ENCODE data around the gene BCAS1. TPM values are rescaled to one million over a fixed set of nuclear protein-coding genes. Genes with fewer than 3 reads are reported as not detected.

Gene BCAS1
- total RNA-seq, 1 donor = under 0.01 TPM

DNA sequence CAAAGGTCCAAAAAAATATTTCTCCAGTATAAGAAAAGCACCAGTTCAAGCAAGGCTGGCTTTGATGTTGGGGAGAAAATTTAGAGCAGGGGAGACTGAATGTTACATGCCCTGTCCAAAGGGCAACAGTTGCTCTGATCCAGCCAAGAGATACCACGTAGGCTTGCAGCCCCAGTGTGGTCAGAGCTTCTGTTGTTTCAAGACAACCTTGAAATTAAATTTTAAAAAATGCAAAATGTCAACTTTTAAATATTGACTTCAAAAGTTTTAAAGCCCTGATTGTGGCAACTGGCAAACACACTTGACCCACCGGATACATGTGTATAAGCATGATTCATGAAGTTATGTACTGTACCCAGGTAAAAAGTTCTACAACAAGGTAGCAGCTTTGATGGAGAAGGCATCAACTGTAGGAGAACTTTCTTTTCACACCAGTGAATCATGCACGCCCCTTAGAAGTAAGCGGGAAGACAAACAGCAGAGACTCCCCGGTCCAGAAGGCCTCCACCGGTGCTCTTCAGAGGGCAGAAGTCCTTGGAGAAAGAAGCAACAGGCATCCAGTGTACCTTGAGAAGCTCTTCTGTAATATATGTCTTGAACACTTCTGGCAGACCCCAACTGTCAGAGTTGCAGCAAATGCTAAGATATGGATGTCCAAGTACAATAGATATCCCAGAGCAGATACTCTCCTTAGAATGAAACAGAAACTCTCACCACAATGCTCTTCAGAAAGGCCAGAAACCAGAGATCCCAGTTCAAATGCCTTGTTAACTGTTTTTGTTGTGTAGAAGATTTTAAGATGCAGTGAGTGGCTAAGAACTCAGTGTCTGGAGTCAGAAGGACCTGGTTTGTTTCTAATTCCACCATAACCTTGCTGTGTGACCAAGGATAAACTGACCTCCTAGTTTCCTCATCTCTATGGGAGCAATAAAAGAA, 115.4 kb downstream of the BCAS1 start:
- TF ChIP-seq CTCF (IDR thresholded peaks at IDR 0.05; ENCODE audit: insufficient read depth, low read depth, low read length) = no peak
- DNase-seq (ENCODE audit: low read depth) = no peak
- H3K4me3 ChIP-seq (ENCODE audit: low read depth, low read length) = no peak overlapping the region

DNA sequence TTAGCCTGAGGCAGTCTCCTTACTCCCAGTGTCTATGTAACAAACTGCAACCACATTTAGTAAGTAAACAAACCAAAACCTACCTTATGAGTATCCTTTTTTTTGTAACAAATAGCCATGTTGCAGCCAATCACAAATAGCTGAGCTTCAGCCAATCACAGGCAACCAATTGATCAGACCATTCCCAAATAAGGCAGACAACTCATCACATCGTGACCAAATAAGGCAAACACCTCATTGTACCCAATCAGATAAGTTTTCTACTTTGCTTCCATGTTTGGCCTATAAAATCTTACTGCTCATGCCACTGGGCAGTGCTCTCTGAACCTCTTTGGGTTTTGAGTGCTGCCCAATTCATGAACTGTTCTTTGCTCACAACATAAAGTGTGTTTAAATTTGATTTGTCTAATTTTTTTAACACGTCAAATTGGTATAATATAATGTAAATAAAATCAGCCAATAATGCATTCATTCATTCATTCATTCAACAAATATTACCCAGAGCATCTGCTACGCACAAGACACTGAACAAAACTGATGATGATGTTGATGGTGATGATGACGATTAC, 117.8 kb downstream of the BCAS1 start:
- no peak for DNase-seq (ENCODE audit: low read depth)
- TF ChIP-seq CTCF (IDR thresholded peaks at IDR 0.05; ENCODE audit: insufficient read depth, low read depth, low read length) = no peak
- no peak overlapping the region for H3K4me3 ChIP-seq (ENCODE audit: low read depth, low read length)

GRCh38 chr20:53950578-53950977, 119.8 kb downstream of the BCAS1 start:
- DNase-seq (ENCODE audit: low read depth) = no peak
- no peak overlapping the region for H3K4me3 ChIP-seq (ENCODE audit: low read depth, low read length)
- TF ChIP-seq CTCF (IDR thresholded peaks at IDR 0.05; ENCODE audit: insufficient read depth, low read depth, low read length) = no peak

DNA sequence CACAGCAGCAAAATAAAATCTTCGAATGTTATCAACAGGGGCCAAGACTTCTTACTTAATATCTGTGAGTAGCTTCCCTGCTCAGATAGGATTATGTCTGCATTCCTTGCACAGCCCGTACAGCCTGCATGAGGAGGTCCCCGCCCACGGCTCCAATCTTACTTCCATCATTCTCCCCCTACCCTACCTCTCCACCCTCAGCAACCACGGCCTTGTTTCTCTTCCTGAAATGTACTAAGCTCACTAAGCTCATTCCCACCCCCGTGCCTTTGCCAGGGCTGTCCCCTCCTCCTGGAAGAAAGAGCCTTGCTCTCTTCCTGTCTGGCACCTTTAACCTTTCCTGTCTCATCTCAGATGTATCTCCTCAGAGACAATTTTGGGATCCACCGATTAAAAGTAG, 120.4 kb downstream of the BCAS1 start:
- no peak for TF ChIP-seq CTCF (IDR thresholded peaks at IDR 0.05; ENCODE audit: insufficient read depth, low read depth, low read length)
- DNase-seq (ENCODE audit: low read depth) = peak; percentile 24

DNA sequence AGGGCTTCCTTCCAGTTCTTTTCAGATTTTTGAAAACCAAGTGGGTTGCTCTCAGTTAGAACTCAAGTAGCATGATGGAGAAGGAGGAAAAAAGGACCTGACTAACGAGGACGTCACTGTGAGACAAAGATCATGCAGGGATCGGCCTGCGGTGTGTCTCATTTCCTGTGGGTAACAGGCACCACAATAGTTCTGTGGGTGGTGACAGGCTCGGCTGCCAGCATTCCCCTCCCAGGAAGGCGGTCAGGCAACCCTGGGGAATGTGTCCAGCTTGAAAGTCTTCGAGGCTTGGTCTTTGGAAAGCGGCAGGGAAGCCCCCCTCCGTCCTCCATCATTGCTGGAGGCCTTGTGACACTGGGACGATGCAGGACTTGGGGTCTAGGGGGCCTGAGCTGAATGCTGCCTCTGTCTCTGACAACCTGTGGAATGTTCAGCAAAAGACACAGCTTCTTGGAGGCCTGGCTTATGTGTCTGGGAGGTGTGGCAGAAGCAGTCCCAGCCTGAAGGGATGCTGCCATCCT, 121.0 kb downstream of the BCAS1 start:
- H3K4me3 ChIP-seq (ENCODE audit: low read depth, low read length) = no peak overlapping the region
- no peak for TF ChIP-seq CTCF (IDR thresholded peaks at IDR 0.05; ENCODE audit: insufficient read depth, low read depth, low read length)
- DNase-seq (ENCODE audit: low read depth) = peak; percentile 74

More for the DNA sequence above, 120.4 kb downstream of the BCAS1 start:
- no peak overlapping the region for H3K4me3 ChIP-seq (ENCODE audit: low read depth, low read length)

GRCh38 chr20:53948383-53949318, 121.7 kb downstream of the BCAS1 start:
- H3K4me3 ChIP-seq (ENCODE audit: low read depth, low read length) = no peak overlapping the region
- TF ChIP-seq CTCF (IDR thresholded peaks at IDR 0.05; ENCODE audit: insufficient read depth, low read depth, low read length) = no peak

More at GRCh38 chr20:53948383-53949318, 121.7 kb downstream of the BCAS1 start:
- no peak for DNase-seq (ENCODE audit: low read depth)
